DND-41 (cell line): ENCODE results near the gene DIDO1.

ENCODE experiments used
- CTCF ChIP-seq: IDR thresholded peaks from 2 replicates; pipeline ENCODE4 v1.5.1; 2012; ENCODE audit warnings: borderline replicate concordance, low read length, moderate library complexity, mild to moderate bottlenecking; ENCODE audit not compliant: poor library complexity, severe bottlenecking; ENCODE audit errors: extremely low read depth
- EZH2 ChIP-seq: IDR thresholded peaks from 3 replicates; pipeline ENCODE4 v1.6.1; 2012; ENCODE audit warnings: borderline replicate concordance, low read depth, mild to moderate bottlenecking, moderate library complexity, low read length, inconsistent platforms; ENCODE audit not compliant: severe bottlenecking

- TF ChIP-seq CTCF = no peak
- TF ChIP-seq EZH2 = no peak
Measured at GRCh38 chr20:62962891-62963613, 36.7 kb upstream of the DIDO1 start.
